Measurements from ENCODE around the gene RBM12. TPM values are rescaled to one million over a fixed set of nuclear protein-coding genes. Genes with fewer than 3 reads are reported as not detected.

Gene RBM12
- total and polyA plus RNA-seq, 2 of the 8 experiments (the other 6 are each of a cell fraction or from before 2014, with no cell fraction given): 187 to 214 TPM

GRCh38 chr20:35714127-35714526 is 49.4 kb upstream of the RBM12 start:
- POLR2A ChIA-PET (ENCODE audit: partially characterized antibody): interaction anchor here (0.6 to 45.3 kb wide), 5 partner anchors 4 to 244 kb away, joined by 3 to 2341 read pairs (median 4); partner anchors contain the start of genes NFS1, RBM39 and ROMO1
- no peak overlapping the region for H3K14ac ChIP-seq (ENCODE audit: insufficient read length)
- H4K8ac ChIP-seq (ENCODE audit: extremely low read depth, insufficient read depth, low read length): no peak overlapping the region; the same call in 1 of the 2 replicates
- no peak overlapping the region for H2BK12ac ChIP-seq (ENCODE audit: low read depth, low read length)
- H3K4me1 ChIP-seq (replicated peaks in 1 of 4; ENCODE audit: control insufficient read depth in 3 of 4, insufficient read depth in 4 of 4, low read length in 3 of 4): no peaks in the 10 kb centered on the region
- no peak overlapping the region for H3K4me2 ChIP-seq (ENCODE audit: insufficient read depth in 1 of 2, low read depth in 2 of 2, low read length in 2 of 2)
- no peak overlapping the region for H2BK15ac ChIP-seq (ENCODE audit: low read length)
- H3K4ac ChIP-seq (replicated peaks; ENCODE audit: insufficient read length, low read depth, low read length): no peak overlapping the region
- 0 out of 2 replicates have a peak, but pooled peaks cover 3% of the 10 kb centered on the region for H3K79me1 ChIP-seq (ENCODE audit: low read depth, low read length)
- no peak overlapping the region for H3K56ac ChIP-seq (replicated peaks; ENCODE audit: insufficient read length, low read depth, low read length)
- TF ChIP-seq SUZ12 (IDR thresholded peaks at IDR 0.05; ENCODE audit: low read length) (no peak), BRCA1 (IDR thresholded peaks at IDR 0.05; ENCODE audit: low read depth, low read length) (no peak), HDAC2 (IDR thresholded peaks at IDR 0.05; ENCODE audit: borderline replicate concordance in 1 of 2, low read depth in 2 of 2, low read length in 2 of 2) (no peak), TCF12 (IDR thresholded peaks at IDR 0.05; ENCODE audit: low read depth, low read length) (no peak), BCL11A (IDR thresholded peaks at IDR 0.05; ENCODE audit: low read depth in 2 of 2, low read length in 2 of 2) (no peak)
- H3K18ac ChIP-seq (ENCODE audit: extremely low read depth, low read length): no peak overlapping the region
- no peak overlapping the region for H3K23ac ChIP-seq (ENCODE audit: insufficient read length)
- 93% methylated on average over 4 of the region's 4 CpGs; no CpG with 5 or more reads in 1 of the 2 experiments for WGBS, 2 experiments (ENCODE audit: extremely low coverage in 1 of 2, insufficient coverage in 1 of 2, insufficient read length in 1 of 2, insufficient replicate concordance in 2 of 2, low coverage in 1 of 2, low lambda C conversion rate in 2 of 2, missing lambda C conversion rate in 1 of 2)
- CTCF ChIA-PET (ENCODE audit: partially characterized antibody): interaction anchor here (1.2 to 1.7 kb wide), 2 partner anchors 14 to 28 kb away, joined by 3 to 5 read pairs; partner anchors contain the start of gene RBM39
- H3K9me3 ChIP-seq (ENCODE audit: insufficient read depth in 2 of 2, low read depth in 1 of 2, low read length in 1 of 2): no peaks in the 10 kb centered on the region
- H3K23me2 ChIP-seq (ENCODE audit: low read depth, low read length): no peaks in the 10 kb centered on the region
- DNase-seq (ENCODE audit: low read depth in 1 of 2, low spot score in 2 of 2): no peak
- no peaks in the 10 kb centered on the region; a peak in 1 of 7 replicates for H3K27me3 ChIP-seq (replicated peaks in 1 of 4; ENCODE audit: control insufficient read depth in 3 of 4, extremely low read depth in 1 of 4, insufficient read depth in 3 of 4, low read length in 3 of 4)
- H2BK5ac ChIP-seq (ENCODE audit: low read depth, low read length): no peak overlapping the region
- no peak overlapping the region for H2BK120ac ChIP-seq (replicated peaks; ENCODE audit: low read depth, low read length)
- peaks cover 10% of the 10 kb centered on the region in 2 experiments for H4K20me1 ChIP-seq (replicated peaks in 1 of 2; ENCODE audit: control insufficient read depth in 1 of 2, insufficient read depth in 2 of 2, low read length in 2 of 2)
- H2AFZ ChIP-seq (ENCODE audit: low read length): no peak overlapping the region
- H2BK20ac ChIP-seq (ENCODE audit: low read length): no peak overlapping the region
- H3K9ac ChIP-seq (replicated peaks in 1 of 4; ENCODE audit: extremely low read depth in 1 of 4, low read depth in 3 of 4, low read length in 3 of 4): no peak overlapping the region
- H3K27ac ChIP-seq (ENCODE audit: low read depth, low read length): no peak overlapping the region
- H3K79me2 ChIP-seq (ENCODE audit: control insufficient read depth in 1 of 2, insufficient read depth in 2 of 2, low read length in 2 of 2): peaks cover 0 to 70% of the 10 kb centered on the region in 2 experiments; a peak in 2 of 4 replicates
- no peak for FAIRE-seq
- no peak overlapping the region for H2AK5ac ChIP-seq (ENCODE audit: low read depth, low read length)
- peaks cover 33 to 99% (median 85%) of the 10 kb centered on the region in 4 experiments for H3K36me3 ChIP-seq (ENCODE audit: control insufficient read depth in 2 of 4, insufficient read depth in 4 of 4, low read length in 3 of 4)
- H3K4me3 ChIP-seq (ENCODE audit: extremely low read depth in 1 of 4, insufficient read depth in 2 of 4, low read depth in 3 of 4, low read length in 4 of 4): no peak overlapping the region
- no peak overlapping the region for H4K91ac ChIP-seq (replicated peaks; ENCODE audit: insufficient read length, low read length)
- no peak overlapping the region for H4K5ac ChIP-seq (ENCODE audit: insufficient read length, low read depth, low read length)
